Fibroblast of pulmonary artery (primary cell): ENCODE results near the gene PDIK1L.

Experiments
- DNase-seq: peaks from one replicate; pipeline ENCODE4 v3.0.0-alpha.2; 2010; ENCODE audit warnings: low read depth
- H3K4me3 ChIP-seq: replicated peaks from 2 replicates; pipeline ENCODE4 v1.5.1; 2011; ENCODE audit warnings: low read depth, mild to moderate bottlenecking, control low read depth, low read length, moderate library complexity
- TF ChIP-seq, protein P1 (sequence below): IDR thresholded peaks from 2 replicates; pipeline ENCODE4 v1.5.1; 2011; ENCODE audit warnings: mild to moderate bottlenecking, control low read depth, low read length, inconsistent platforms; ENCODE audit errors: missing control alignments

PDIK1L gene

DNA sequence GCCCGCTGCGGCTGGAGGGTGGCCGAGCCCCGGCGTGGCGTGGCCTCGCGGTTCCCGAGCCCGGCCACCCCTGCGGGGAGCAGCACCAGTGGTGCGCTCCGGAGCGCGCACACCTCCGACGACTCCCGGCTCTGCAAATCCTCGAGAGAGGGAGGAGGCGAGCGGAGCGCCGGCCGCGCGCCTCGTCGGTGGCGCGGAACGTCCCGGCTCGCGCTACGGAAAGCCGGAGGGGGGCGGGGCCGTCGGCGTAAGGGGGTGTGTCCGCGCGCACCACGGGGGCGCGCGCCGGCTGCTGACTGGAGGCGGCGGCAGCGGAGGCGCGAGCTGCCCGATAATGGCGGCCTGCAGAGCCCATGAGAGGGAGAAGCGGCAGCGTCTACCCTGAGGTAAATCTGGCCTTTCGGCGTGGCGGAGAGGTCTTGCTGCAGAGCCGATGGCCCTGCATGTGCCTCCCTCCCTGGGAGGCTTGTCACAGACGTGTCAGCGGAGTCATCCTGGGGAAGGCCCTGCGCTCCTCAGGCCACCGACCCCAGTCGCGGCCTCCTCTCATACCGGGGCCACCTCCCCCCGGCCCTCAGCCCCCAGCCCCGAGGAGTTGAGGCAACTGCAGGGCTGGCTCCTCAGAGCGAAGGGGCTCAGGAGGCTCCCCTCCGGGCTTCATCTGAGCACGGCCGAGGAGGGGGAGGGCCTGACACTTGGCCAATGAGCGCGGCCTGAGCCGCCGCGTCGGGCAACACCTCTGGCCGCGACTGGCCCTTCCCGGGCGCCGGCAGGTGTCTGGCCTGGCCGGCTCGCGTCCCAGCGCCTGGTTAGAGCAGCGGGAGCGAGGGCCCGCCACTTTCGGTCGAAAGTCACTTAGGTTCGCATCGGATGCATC lies at the start of gene PDIK1L:
TSS of gene PDIK1L (plus strand) at position 295 of the 877 bp plus-strand sequence. CDS start 2,485 bp downstream, outside the sequence.
- H3K4me3 ChIP-seq, result peak within 1 kb of the TSS; percentile 96
- TF ChIP-seq, protein P1, sequence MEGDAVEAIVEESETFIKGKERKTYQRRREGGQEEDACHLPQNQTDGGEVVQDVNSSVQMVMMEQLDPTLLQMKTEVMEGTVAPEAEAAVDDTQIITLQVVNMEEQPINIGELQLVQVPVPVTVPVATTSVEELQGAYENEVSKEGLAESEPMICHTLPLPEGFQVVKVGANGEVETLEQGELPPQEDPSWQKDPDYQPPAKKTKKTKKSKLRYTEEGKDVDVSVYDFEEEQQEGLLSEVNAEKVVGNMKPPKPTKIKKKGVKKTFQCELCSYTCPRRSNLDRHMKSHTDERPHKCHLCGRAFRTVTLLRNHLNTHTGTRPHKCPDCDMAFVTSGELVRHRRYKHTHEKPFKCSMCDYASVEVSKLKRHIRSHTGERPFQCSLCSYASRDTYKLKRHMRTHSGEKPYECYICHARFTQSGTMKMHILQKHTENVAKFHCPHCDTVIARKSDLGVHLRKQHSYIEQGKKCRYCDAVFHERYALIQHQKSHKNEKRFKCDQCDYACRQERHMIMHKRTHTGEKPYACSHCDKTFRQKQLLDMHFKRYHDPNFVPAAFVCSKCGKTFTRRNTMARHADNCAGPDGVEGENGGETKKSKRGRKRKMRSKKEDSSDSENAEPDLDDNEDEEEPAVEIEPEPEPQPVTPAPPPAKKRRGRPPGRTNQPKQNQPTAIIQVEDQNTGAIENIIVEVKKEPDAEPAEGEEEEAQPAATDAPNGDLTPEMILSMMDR, result no peak
- peak; percentile 97 for DNase-seq

DNA sequence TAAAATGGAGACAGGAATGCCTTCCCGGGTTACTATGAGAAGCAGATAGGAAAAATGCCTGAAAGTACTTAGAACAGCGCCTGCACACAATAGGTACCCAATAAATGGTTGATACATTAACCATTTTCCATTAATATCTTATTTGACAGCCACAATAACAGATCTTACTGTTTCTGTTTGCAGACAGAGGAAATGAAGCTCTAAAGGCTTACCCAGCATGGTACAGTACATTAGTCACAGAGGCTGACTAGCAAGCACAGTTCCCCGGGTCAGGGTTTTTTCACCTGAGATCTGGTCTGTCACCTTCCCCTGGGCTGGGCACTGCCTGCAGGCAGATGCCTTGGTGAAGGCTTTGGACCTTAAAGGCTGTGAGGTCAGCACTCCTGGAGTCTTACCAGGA lies 47.1 kb upstream of the PDIK1L start:
- H3K4me3 ChIP-seq, result no peak overlapping the region
- DNase-seq, result no peak
- TF ChIP-seq, protein P1, result no peak

DNA sequence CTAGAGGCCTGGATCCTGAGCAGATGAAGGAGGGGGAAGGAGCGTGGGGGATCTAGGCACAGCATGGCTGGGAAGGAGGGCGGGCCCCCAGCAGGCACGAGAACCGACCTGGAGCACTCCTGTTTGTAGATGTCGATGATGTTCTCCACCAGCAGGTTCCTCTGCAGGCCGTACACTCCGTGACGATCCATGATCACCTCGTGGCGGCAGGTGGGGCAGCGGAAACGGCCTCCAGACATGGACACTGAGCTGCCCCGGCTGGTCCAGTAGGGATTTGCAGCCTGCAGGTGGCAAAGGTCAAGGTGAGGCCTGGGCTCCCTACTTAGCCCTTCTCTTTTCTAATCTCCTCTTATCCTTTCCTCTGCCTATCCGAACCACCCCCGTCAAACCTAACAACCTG lies 45.5 kb upstream of the PDIK1L start:
- H3K4me3 ChIP-seq, result no peak overlapping the region
- no peak for DNase-seq
- TF ChIP-seq, protein P1, result no peak

- no peak for DNase-seq
- TF ChIP-seq, protein P1, result no peak
- no peak overlapping the region for H3K4me3 ChIP-seq
Measured at GRCh38 chr1:26066857-26067256, 44.8 kb upstream of the PDIK1L start.

GRCh38 chr1:26067432-26067911 lies 44.2 kb upstream of the PDIK1L start, which contains the start of gene TRIM63:
Gene TRIM63 (minus strand): TSS chr1:26067630. CDS start chr1:26067494, 136 bp downstream.
- no peak within 1 kb of the TSS for H3K4me3 ChIP-seq
- DNase-seq, result no peak
- TF ChIP-seq, protein P1, result no peak

DNA sequence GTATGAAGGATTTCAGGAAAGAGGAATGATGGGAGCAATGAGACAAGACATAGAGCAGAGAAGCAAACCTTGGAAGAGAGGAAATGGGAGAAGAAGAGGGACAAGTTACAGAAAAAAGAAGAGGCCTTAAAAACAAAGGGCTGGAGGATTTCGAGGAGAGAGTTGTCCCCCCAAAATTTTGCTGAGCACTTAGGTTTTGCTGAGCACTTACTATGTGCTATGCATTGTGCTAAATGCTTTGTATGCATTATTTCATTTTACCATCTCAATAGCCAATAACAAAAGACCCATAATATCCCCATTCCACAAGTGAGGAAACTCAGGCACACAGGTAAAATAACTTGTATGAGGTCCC lies 41.7 kb upstream of the PDIK1L start:
- TF ChIP-seq, protein P1, result no peak
- H3K4me3 ChIP-seq, result no peak overlapping the region
- no peak for DNase-seq
